Measurements from ENCODE around the gene DDIT4.
"Not testable (repeated sequence)": the region's sequence is repeated elsewhere in the genome, so short reads cannot be mapped to it uniquely, and the experiment has no call there.

Gene DDIT4

GRCh38 chr10:72274213-72274729 is 547 bp downstream of the DDIT4 start:
- Histone ChIP-seq H3K4me1 (ENCODE audit: control insufficient read depth, insufficient read depth, low read length) (peaks cover 16% of the 10 kb centered on the region), H3K27me3 (replicated peaks; ENCODE audit: control insufficient read depth, insufficient read depth, low read length) (no peaks in the 10 kb centered on the region), H3K9ac (ENCODE audit: low read length) (peak overlapping the region; percentile 99), H3K9me3 (ENCODE audit: control insufficient read depth, low read length) (no peaks in the 10 kb centered on the region), H3K4me3 (ENCODE audit: low read length) (peak overlapping the region; percentile 97), H3K36me3 (ENCODE audit: control insufficient read depth, insufficient read depth, low read length, severe bottlenecking) (peaks cover 20% of the 10 kb centered on the region)
- DNase-seq (ENCODE audit: low read depth), result no peak

GRCh38 chr10:72274730-72275350 is 1.1 kb downstream of the DDIT4 start:
- Histone ChIP-seq H3K4me3 (ENCODE audit: low read length) (peak overlapping the region; percentile 97), H3K27me3 (replicated peaks; ENCODE audit: control insufficient read depth, insufficient read depth, low read length) (no peaks in the 10 kb centered on the region), H3K4me1 (ENCODE audit: control insufficient read depth, insufficient read depth, low read length) (peaks cover 16% of the 10 kb centered on the region), H3K9ac (ENCODE audit: low read length) (peak overlapping the region; percentile 99), H3K36me3 (ENCODE audit: control insufficient read depth, insufficient read depth, low read length, severe bottlenecking) (peaks cover 20% of the 10 kb centered on the region), H3K9me3 (ENCODE audit: control insufficient read depth, low read length) (no peaks in the 10 kb centered on the region)
- DNase-seq (ENCODE audit: low read depth), result peak; percentile 82

GRCh38 chr10:72275351-72276012 is 1.8 kb downstream of the DDIT4 start:
- peak; percentile 29 for DNase-seq (ENCODE audit: low read depth)
- Histone ChIP-seq H3K4me3 (ENCODE audit: low read length) (peak overlapping the region; percentile 97), H3K27me3 (replicated peaks; ENCODE audit: control insufficient read depth, insufficient read depth, low read length) (no peaks in the 10 kb centered on the region), H3K36me3 (ENCODE audit: control insufficient read depth, insufficient read depth, low read length, severe bottlenecking) (peaks cover 20% of the 10 kb centered on the region), H3K4me1 (ENCODE audit: control insufficient read depth, insufficient read depth, low read length) (peaks cover 16% of the 10 kb centered on the region), H3K9me3 (ENCODE audit: control insufficient read depth, low read length) (no peaks in the 10 kb centered on the region), H3K9ac (ENCODE audit: low read length) (peak overlapping the region; percentile 99)

GRCh38 chr10:72276013-72276387 is 2.3 kb downstream of the DDIT4 start:
- peak overlapping the region; percentile 99 for H3K9ac ChIP-seq (ENCODE audit: low read length)
- no peaks in the 10 kb centered on the region for H3K9me3 ChIP-seq (ENCODE audit: control insufficient read depth, low read length)
- peak overlapping the region; percentile 97 for H3K4me3 ChIP-seq (ENCODE audit: low read length)
- peak; percentile 48 for DNase-seq (ENCODE audit: low read depth)
- H3K4me1 ChIP-seq (ENCODE audit: control insufficient read depth, insufficient read depth, low read length), result peaks cover 16% of the 10 kb centered on the region
- H3K36me3 ChIP-seq (ENCODE audit: control insufficient read depth, insufficient read depth, low read length, severe bottlenecking), result peaks cover 20% of the 10 kb centered on the region
- H3K27me3 ChIP-seq (replicated peaks; ENCODE audit: control insufficient read depth, insufficient read depth, low read length), result no peaks in the 10 kb centered on the region

- H3K9me3 ChIP-seq (ENCODE audit: control insufficient read depth, low read length), result no peaks in the 10 kb centered on the region
- peak; percentile 82 for DNase-seq (ENCODE audit: low read depth)
Measured at GRCh38 chr10:72276421-72277339, 3.0 kb downstream of the DDIT4 start.

GRCh38 chr10:72277340-72277995 is 3.7 kb downstream of the DDIT4 start:
- Histone ChIP-seq H3K4me1 (ENCODE audit: control insufficient read depth, insufficient read depth, low read length) (peaks cover 8% of the 10 kb centered on the region), H3K4me3 (ENCODE audit: low read length) (peak overlapping the region; percentile 97), H3K9ac (ENCODE audit: low read length) (peak overlapping the region; percentile 99), H3K9me3 (ENCODE audit: control insufficient read depth, low read length) (no peaks in the 10 kb centered on the region), H3K27me3 (replicated peaks; ENCODE audit: control insufficient read depth, insufficient read depth, low read length) (no peaks in the 10 kb centered on the region), H3K36me3 (ENCODE audit: control insufficient read depth, insufficient read depth, low read length, severe bottlenecking) (peaks cover 20% of the 10 kb centered on the region)
- DNase-seq (ENCODE audit: low read depth), result peak; percentile 65

More at GRCh38 chr10:72276421-72277339, 3.0 kb downstream of the DDIT4 start:
- Histone ChIP-seq H3K4me1 (ENCODE audit: control insufficient read depth, insufficient read depth, low read length) (peaks cover 16% of the 10 kb centered on the region), H3K27me3 (replicated peaks; ENCODE audit: control insufficient read depth, insufficient read depth, low read length) (no peaks in the 10 kb centered on the region), H3K9ac (ENCODE audit: low read length) (peak overlapping the region; percentile 99), H3K4me3 (ENCODE audit: low read length) (peak overlapping the region; percentile 97), H3K36me3 (ENCODE audit: control insufficient read depth, insufficient read depth, low read length, severe bottlenecking) (peaks cover 20% of the 10 kb centered on the region)

- Histone ChIP-seq H3K27me3 (replicated peaks; ENCODE audit: control insufficient read depth, insufficient read depth, low read length) (no peaks in the 10 kb centered on the region), H3K9me3 (ENCODE audit: control insufficient read depth, low read length) (no peaks in the 10 kb centered on the region), H3K4me1 (ENCODE audit: control insufficient read depth, insufficient read depth, low read length) (peaks cover 5% of the 10 kb centered on the region), H3K9ac (ENCODE audit: low read length) (no peak overlapping the region), H3K4me3 (ENCODE audit: low read length) (no peak overlapping the region), H3K36me3 (ENCODE audit: control insufficient read depth, insufficient read depth, low read length, severe bottlenecking) (peaks cover 20% of the 10 kb centered on the region)
- DNase-seq (ENCODE audit: low read depth), result peak; percentile 39
Measured at GRCh38 chr10:72277996-72278667, 4.4 kb downstream of the DDIT4 start.

GRCh38 chr10:72278668-72279393 is 5.1 kb downstream of the DDIT4 start:
- Histone ChIP-seq H3K9me3 (ENCODE audit: control insufficient read depth, low read length) (no peaks in the 10 kb centered on the region), H3K9ac (ENCODE audit: low read length) (no peak overlapping the region), H3K27me3 (replicated peaks; ENCODE audit: control insufficient read depth, insufficient read depth, low read length) (no peaks in the 10 kb centered on the region), H3K4me3 (ENCODE audit: low read length) (no peak overlapping the region), H3K4me1 (ENCODE audit: control insufficient read depth, insufficient read depth, low read length) (peaks cover 5% of the 10 kb centered on the region), H3K36me3 (ENCODE audit: control insufficient read depth, insufficient read depth, low read length, severe bottlenecking) (peaks cover 20% of the 10 kb centered on the region)
- no peak for DNase-seq (ENCODE audit: low read depth)

- not testable (repeated sequence) for H3K4me3 ChIP-seq (ENCODE audit: low read length); H3K4me1 ChIP-seq (ENCODE audit: control insufficient read depth, insufficient read depth, low read length); DNase-seq (ENCODE audit: low read depth); H3K9ac ChIP-seq (ENCODE audit: low read length); H3K27me3 ChIP-seq (replicated peaks; ENCODE audit: control insufficient read depth, insufficient read depth, low read length); H3K9me3 ChIP-seq (ENCODE audit: control insufficient read depth, low read length)
- peaks cover 19% of the 10 kb centered on the region for H3K36me3 ChIP-seq (ENCODE audit: control insufficient read depth, insufficient read depth, low read length, severe bottlenecking)
Measured at GRCh38 chr10:72279587-72279986, 5.9 kb downstream of the DDIT4 start.

GRCh38 chr10:72283131-72283530 is 9.4 kb downstream of the DDIT4 start:
- no peaks in the 10 kb centered on the region for H3K27me3 ChIP-seq (replicated peaks; ENCODE audit: control insufficient read depth, insufficient read depth, low read length)
- no peak overlapping the region for H3K4me3 ChIP-seq (ENCODE audit: low read length)
- no peak for DNase-seq (ENCODE audit: low read depth)
- H3K9ac ChIP-seq (ENCODE audit: low read length), result no peak overlapping the region
- no peaks in the 10 kb centered on the region for H3K9me3 ChIP-seq (ENCODE audit: control insufficient read depth, low read length)
- H3K4me1 ChIP-seq (ENCODE audit: control insufficient read depth, insufficient read depth, low read length), result peaks cover 2% of the 10 kb centered on the region
- H3K36me3 ChIP-seq (ENCODE audit: control insufficient read depth, insufficient read depth, low read length, severe bottlenecking), result no peaks in the 10 kb centered on the region
